ENCODE measurements around the gene B4GALT1. TPM values are rescaled to one million over a fixed set of nuclear protein-coding genes. Genes with fewer than 3 reads are reported as not detected.
"Not testable (repeated sequence)": the region's sequence is repeated elsewhere in the genome, so short reads cannot be mapped to it uniquely, and the experiment has no call there.

Gene B4GALT1
- total RNA-seq, 2 donors from 2014 or later = 57.6 to 76.1 TPM

GRCh38 chr9:33166231-33167083 is 679 bp downstream of the B4GALT1 start:
- DNase-seq (ENCODE audit: low spot score) = peak; percentile 65
- H3K4me1 ChIP-seq = peaks cover 0 to 50% of the 10 kb centered on the region in 2 donors
- H3K9me3 ChIP-seq = no peaks in the 10 kb centered on the region
- H3K27me3 ChIP-seq = no peaks in the 10 kb centered on the region
- H3K27ac ChIP-seq = peak overlapping the region; percentile 99
- H3K36me3 ChIP-seq = no peaks in the 10 kb centered on the region
- H3K4me3 ChIP-seq = peak overlapping the region; percentile 79 to 92
- TF ChIP-seq CTCF (IDR thresholded peaks at IDR 0.05) = no peak

DNA sequence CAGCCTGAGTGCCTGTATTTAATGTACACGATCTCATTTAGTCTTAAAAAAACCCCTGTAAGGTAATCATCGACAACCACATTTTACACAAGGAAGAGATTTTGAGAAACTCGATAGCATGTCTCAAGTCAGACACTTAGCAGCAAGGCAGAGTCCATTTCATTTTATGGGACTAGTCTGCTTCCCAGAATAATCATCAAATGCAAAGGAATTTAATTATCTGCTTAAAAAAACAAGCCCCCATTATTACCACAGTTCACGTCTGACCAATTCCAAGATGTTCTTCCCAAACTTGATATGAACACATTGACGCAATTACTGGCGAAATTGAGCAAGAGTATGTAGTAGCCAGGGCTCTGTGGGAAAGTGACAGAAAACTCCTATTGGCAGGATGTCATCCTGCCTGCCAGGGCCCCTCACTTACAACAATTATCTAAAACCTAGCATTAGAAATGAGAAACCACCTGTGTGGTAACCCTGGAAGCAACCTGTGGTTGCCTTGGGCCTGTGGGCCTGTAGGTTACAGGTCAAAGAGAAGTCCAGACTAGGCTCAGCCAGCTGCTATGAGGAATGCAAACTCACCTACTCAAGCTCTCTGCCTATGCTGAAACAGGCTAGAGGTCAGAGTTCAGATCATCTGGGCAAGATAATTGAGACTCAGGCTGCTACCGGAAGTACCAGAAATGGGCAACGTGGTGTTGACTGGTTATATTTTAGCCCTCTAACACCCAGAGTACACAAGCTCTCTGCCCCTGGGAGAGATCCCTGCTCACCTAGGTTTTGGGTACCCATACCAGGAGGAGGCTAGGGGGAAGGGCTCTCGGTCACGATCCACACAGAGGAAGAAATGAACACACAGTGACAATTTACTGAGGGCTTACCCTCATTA is 1.6 kb downstream of the B4GALT1 start:
- H3K4me1 ChIP-seq = peaks cover 0 to 52% of the 10 kb centered on the region in 2 donors
- peak overlapping the region; percentile 79 to 92 for H3K4me3 ChIP-seq
- no peaks in the 10 kb centered on the region for H3K9me3 ChIP-seq
- H3K27ac ChIP-seq = peak overlapping the region; percentile 99
- no peaks in the 10 kb centered on the region for H3K27me3 ChIP-seq
- no peaks in the 10 kb centered on the region for H3K36me3 ChIP-seq
- no peak for TF ChIP-seq CTCF (IDR thresholded peaks at IDR 0.05)
- peak; percentile 85 for DNase-seq (ENCODE audit: low spot score)

- DNase-seq (ENCODE audit: low spot score) = peak; percentile 56
- Histone ChIP-seq H3K27ac (peak overlapping the region; percentile 99), H3K4me1 (peaks cover 0 to 56% of the 10 kb centered on the region in 2 donors), H3K4me3 (peak overlapping the region; percentile 79 to 92)
- H3K9me3 ChIP-seq, H3K27me3 ChIP-seq, H3K36me3 ChIP-seq: not testable (repeated sequence)
These were observed 2.2 kb downstream of the B4GALT1 start for GRCh38 chr9:33164921-33165262.

DNA sequence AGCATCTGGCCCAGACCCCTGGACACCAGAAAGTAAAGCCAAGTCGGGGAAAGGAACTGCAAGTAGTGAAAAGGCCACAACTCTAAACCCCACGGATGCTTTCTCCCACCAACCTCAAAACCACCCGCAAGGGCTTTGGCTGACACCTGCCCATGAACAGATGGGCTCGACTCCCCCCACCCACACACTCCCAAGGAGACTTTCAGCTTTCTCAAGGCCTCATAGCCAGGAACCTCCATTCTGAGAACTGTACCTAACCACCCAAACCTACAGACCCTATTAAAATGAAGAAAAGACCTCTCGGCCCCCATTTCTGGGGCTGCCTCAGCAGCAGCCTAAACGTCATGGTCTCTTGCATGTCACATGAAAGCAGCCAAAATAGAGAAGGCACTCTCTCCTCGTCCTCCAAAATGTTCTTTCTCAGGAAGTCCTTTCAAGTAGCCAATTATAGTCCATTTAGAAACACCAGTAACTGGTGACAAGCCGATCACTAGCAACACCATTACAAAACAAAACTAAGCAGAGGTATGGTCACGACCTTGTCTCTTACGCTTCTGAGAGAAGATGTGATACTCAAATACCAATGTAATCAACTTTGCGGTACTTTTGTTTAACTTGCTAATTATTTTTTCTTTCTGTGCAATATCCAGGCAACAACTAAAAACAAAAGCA is 2.9 kb downstream of the B4GALT1 start:
- DNase-seq (ENCODE audit: low spot score) = peak; percentile 58
- Histone ChIP-seq H3K4me1 (peaks cover 0 to 63% of the 10 kb centered on the region in 2 donors), H3K27me3 (no peaks in the 10 kb centered on the region), H3K36me3 (no peaks in the 10 kb centered on the region), H3K27ac (peak overlapping the region; percentile 99), H3K9me3 (no peaks in the 10 kb centered on the region), H3K4me3 (peak overlapping the region; percentile 79 to 92)
- no peak for TF ChIP-seq CTCF (IDR thresholded peaks at IDR 0.05)

- Histone ChIP-seq H3K4me3 (peak overlapping the region; percentile 79 to 92), H3K36me3 (no peaks in the 10 kb centered on the region), H3K4me1 (peaks cover 0 to 69% of the 10 kb centered on the region in 2 donors), H3K27me3 (no peaks in the 10 kb centered on the region), H3K9me3 (no peaks in the 10 kb centered on the region), H3K27ac (peak overlapping the region; percentile 99)
- DNase-seq (ENCODE audit: low spot score) = peak; percentile 58
- no peak for TF ChIP-seq CTCF (IDR thresholded peaks at IDR 0.05)
These were observed 3.6 kb downstream of the B4GALT1 start for GRCh38 chr9:33163433-33164137.

Data from right atrium auricular region (tissue), 2 donors.